Neutrophil (primary cell): ENCODE results near the gene AGA.

Experiments used
- H3K27ac ChIP-seq: fragments of 200-600 bp; sonication (generic); 2 replicates; pipeline ENCODE4 v1.5.1; 2016; ENCODE audit warnings: mild to moderate bottlenecking, moderate library complexity
- H3K27me3 ChIP-seq: fragments of 200-600 bp; sonication (generic); 2 replicates; pipeline ENCODE4 v1.6.0; 2016; ENCODE audit warnings: mild to moderate bottlenecking
- H3K36me3 ChIP-seq: fragments of 200-600 bp; sonication (generic); 2 replicates; pipeline ENCODE4 v1.5.1; 2017
- H3K4me1 ChIP-seq, 2 experiments: fragments of 200-600 bp in 1 of 2; sonication (generic) in 1 of 2; 1 replicate in 1 of 2; 2 replicates in 1 of 2; pipeline versions ENCODE4 v1.5.1 to v1.6.1; 2013 to 2016; ENCODE audit warnings: low read depth in 1 of 2, low read length in 1 of 2, mild to moderate bottlenecking in 1 of 2, moderate library complexity in 1 of 2; ENCODE audit not compliant: control insufficient read depth in 1 of 2, insufficient read depth in 1 of 2
- H3K4me3 ChIP-seq, 2 experiments: fragments of 200-600 bp in 1 of 2; sonication (generic) in 1 of 2; 1 replicate in 1 of 2; 2 replicates in 1 of 2; pipeline ENCODE4 v1.5.1; 2013 to 2016; ENCODE audit warnings: low read depth in 1 of 2, low read length in 1 of 2, mild to moderate bottlenecking in 1 of 2, moderate library complexity in 1 of 2
- H3K9me3 ChIP-seq: fragments of 200-600 bp; sonication (generic); 2 replicates; pipeline ENCODE4 v1.5.1; 2016
- TF ChIP-seq, protein P1 (sequence below): fragments of 200-600 bp; sonication (generic); IDR thresholded peaks from 2 replicates; pipeline ENCODE4 v1.5.1; 2016; ENCODE audit warnings: antibody characterized with exemption

Gene AGA

GRCh38 chr4:177401658-177402273 lies 40.5 kb downstream of the AGA start:
- TF ChIP-seq, protein P1, sequence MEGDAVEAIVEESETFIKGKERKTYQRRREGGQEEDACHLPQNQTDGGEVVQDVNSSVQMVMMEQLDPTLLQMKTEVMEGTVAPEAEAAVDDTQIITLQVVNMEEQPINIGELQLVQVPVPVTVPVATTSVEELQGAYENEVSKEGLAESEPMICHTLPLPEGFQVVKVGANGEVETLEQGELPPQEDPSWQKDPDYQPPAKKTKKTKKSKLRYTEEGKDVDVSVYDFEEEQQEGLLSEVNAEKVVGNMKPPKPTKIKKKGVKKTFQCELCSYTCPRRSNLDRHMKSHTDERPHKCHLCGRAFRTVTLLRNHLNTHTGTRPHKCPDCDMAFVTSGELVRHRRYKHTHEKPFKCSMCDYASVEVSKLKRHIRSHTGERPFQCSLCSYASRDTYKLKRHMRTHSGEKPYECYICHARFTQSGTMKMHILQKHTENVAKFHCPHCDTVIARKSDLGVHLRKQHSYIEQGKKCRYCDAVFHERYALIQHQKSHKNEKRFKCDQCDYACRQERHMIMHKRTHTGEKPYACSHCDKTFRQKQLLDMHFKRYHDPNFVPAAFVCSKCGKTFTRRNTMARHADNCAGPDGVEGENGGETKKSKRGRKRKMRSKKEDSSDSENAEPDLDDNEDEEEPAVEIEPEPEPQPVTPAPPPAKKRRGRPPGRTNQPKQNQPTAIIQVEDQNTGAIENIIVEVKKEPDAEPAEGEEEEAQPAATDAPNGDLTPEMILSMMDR, result no peak
- no peaks in the 10 kb centered on the region for H3K9me3 ChIP-seq
- H3K4me3 ChIP-seq, result no peak overlapping the region
- H3K27ac ChIP-seq, result no peak overlapping the region
- no peaks in the 10 kb centered on the region for H3K27me3 ChIP-seq
- H3K4me1 ChIP-seq, result peaks cover 0 to 20% of the 10 kb centered on the region in 2 experiments
- no peaks in the 10 kb centered on the region for H3K36me3 ChIP-seq

GRCh38 chr4:177400030-177400429 lies 42.2 kb downstream of the AGA start:
- Histone ChIP-seq H3K4me3 (no peak overlapping the region), H3K27ac (no peak overlapping the region), H3K36me3 (no peaks in the 10 kb centered on the region), H3K27me3 (no peaks in the 10 kb centered on the region), H3K9me3 (no peaks in the 10 kb centered on the region), H3K4me1 (peaks cover 0 to 20% of the 10 kb centered on the region in 2 experiments)
- TF ChIP-seq, protein P1, result no peak

- Histone ChIP-seq H3K27ac (no peak overlapping the region), H3K4me3 (no peak overlapping the region), H3K9me3 (no peaks in the 10 kb centered on the region), H3K36me3 (no peaks in the 10 kb centered on the region), H3K27me3 (no peaks in the 10 kb centered on the region), H3K4me1 (peaks cover 0 to 16% of the 10 kb centered on the region in 2 experiments)
- TF ChIP-seq, protein P1, result no peak
Observed at GRCh38 chr4:177396352-177396751, 45.9 kb downstream of the AGA start.

GRCh38 chr4:177393236-177393635 lies 49.0 kb downstream of the AGA start:
- H3K9me3 ChIP-seq, result no peaks in the 10 kb centered on the region
- no peaks in the 10 kb centered on the region for H3K4me1 ChIP-seq
- H3K4me3 ChIP-seq, result no peak overlapping the region
- no peaks in the 10 kb centered on the region for H3K36me3 ChIP-seq
- no peak overlapping the region for H3K27ac ChIP-seq
- TF ChIP-seq, protein P1, result no peak
- no peaks in the 10 kb centered on the region for H3K27me3 ChIP-seq

GRCh38 chr4:177391953-177392352 lies 50.3 kb downstream of the AGA start:
- H3K27ac ChIP-seq, result no peak overlapping the region
- no peaks in the 10 kb centered on the region for H3K9me3 ChIP-seq
- H3K36me3 ChIP-seq, result no peaks in the 10 kb centered on the region
- TF ChIP-seq, protein P1, result no peak
- H3K4me3 ChIP-seq, result no peak overlapping the region
- H3K4me1 ChIP-seq, result no peaks in the 10 kb centered on the region
- no peaks in the 10 kb centered on the region for H3K27me3 ChIP-seq
